MCF 10A (cell line): ENCODE measurements around the gene ASRGL1. TPM values are rescaled to one million over a fixed set of nuclear protein-coding genes. Genes with fewer than 3 reads are reported as not detected.

Source experiments
- BruUV-seq: library from RNA; stranded (reverse); fragments of 400-500 nt; replicated peaks from 2 replicates; lab custom pipeline; 2021; lab: Mats Ljungman, UMichigan
- CTCF ChIA-PET: fragments of 300-600 bp; sonication (Branson Sonifier 250); formaldehyde crosslinking; extraction: SDS; loops from one replicate; lab custom pipeline; 2021; ENCODE audit warnings: antibody characterized with exemption, inconsistent platforms; lab: Yijun Ruan, JAX
- POLR2A ChIA-PET: fragments of 300-600, 350-650 bp; sonication (Branson Sonifier 250); formaldehyde crosslinking; extraction: SDS; loops from one replicate; lab custom pipeline; 2020; ENCODE audit warnings: antibody characterized with exemption, inconsistent platforms; lab: Yijun Ruan, JAX
- DNase-seq: peaks from one replicate; pipeline ENCODE4 v3.0.0-alpha.2; 2018; ENCODE audit not compliant: unreplicated experiment
- H3K27ac Mint-ChIP-seq: one replicate; pipeline ENCODE4 v1.8.0; 2022; ENCODE audit warnings: mild to moderate bottlenecking, low read depth, mixed read lengths; ENCODE audit not compliant: unreplicated experiment
- H3K27me3 Mint-ChIP-seq: one replicate; pipeline ENCODE4 v1.8.0; 2022; ENCODE audit warnings: mixed read lengths; ENCODE audit not compliant: insufficient read depth, unreplicated experiment
- H3K36me3 Mint-ChIP-seq: one replicate; pipeline ENCODE4 v1.8.0; 2022; ENCODE audit warnings: mild to moderate bottlenecking, moderate library complexity, mixed read lengths; ENCODE audit not compliant: insufficient read depth, unreplicated experiment
- H3K4me1 Mint-ChIP-seq: one replicate; pipeline ENCODE4 v1.8.0; 2022; ENCODE audit warnings: mixed read lengths; ENCODE audit not compliant: insufficient read depth, unreplicated experiment
- H3K4me3 Mint-ChIP-seq: one replicate; pipeline ENCODE4 v1.8.0; 2022; ENCODE audit warnings: mild to moderate bottlenecking, moderate library complexity, mixed read lengths; ENCODE audit not compliant: unreplicated experiment
- H3K9me3 Mint-ChIP-seq: one replicate; pipeline ENCODE4 v1.8.0; 2022; ENCODE audit warnings: mixed read lengths; ENCODE audit not compliant: unreplicated experiment
- intact Hi-C: fragments of 100-400 bp; cut with micrococcal nuclease; formaldehyde crosslinking; loops from 2 replicates; pipeline ENCODE4 v1.14.1; 2022
- total RNA-seq: library from RNA; stranded (reverse); gene quantifications from 2 replicates; pipeline ENCODE4 v1.2.3, GENCODE V29; 2022
- TF ChIP-seq, protein P1 (sequence below): fragments of 200-600 bp; IDR thresholded peaks from one replicate; pipeline ENCODE4 v1.8.0; 2022; ENCODE audit warnings: antibody characterized with exemption, mild to moderate bottlenecking; ENCODE audit not compliant: unreplicated experiment

The ASRGL1 gene
- total RNA-seq, 1 experiment from 2014 or later = 0.65 TPM

DNA sequence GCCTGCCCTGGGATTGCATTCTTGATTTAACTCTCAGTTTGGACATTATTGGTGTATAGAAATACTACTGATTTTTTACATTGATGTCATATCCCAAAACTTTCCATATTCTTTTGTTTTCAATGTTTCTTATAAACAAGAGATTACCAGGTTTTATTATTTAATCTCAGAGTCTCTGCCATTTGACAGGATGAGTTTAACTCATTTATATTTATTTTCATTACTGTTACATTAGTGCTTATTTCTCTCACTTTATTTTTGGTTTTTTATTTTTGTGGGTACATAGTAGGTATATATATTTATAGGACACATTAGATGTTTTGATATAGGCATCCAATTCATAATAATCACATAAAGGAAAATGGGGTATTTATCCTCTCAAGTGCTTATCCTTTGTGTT is 29.3 kb upstream of the ASRGL1 start:
- intact Hi-C loops = no loop called here
- no peak overlapping the region for H3K4me3 Mint-ChIP-seq
- peaks cover 55% of the 10 kb centered on the region for H3K27me3 Mint-ChIP-seq
- no peaks in the 10 kb centered on the region for H3K36me3 Mint-ChIP-seq
- no peak overlapping the region for H3K27ac Mint-ChIP-seq
- ChIA-PET POLR2A (no interaction called here), CTCF (no interaction called here)
- H3K4me1 Mint-ChIP-seq = peaks cover 6% of the 10 kb centered on the region
- no peak for DNase-seq
- no TSS peak for BruUV-seq
- peaks cover 7% of the 10 kb centered on the region for H3K9me3 Mint-ChIP-seq
- TF ChIP-seq, protein P1, sequence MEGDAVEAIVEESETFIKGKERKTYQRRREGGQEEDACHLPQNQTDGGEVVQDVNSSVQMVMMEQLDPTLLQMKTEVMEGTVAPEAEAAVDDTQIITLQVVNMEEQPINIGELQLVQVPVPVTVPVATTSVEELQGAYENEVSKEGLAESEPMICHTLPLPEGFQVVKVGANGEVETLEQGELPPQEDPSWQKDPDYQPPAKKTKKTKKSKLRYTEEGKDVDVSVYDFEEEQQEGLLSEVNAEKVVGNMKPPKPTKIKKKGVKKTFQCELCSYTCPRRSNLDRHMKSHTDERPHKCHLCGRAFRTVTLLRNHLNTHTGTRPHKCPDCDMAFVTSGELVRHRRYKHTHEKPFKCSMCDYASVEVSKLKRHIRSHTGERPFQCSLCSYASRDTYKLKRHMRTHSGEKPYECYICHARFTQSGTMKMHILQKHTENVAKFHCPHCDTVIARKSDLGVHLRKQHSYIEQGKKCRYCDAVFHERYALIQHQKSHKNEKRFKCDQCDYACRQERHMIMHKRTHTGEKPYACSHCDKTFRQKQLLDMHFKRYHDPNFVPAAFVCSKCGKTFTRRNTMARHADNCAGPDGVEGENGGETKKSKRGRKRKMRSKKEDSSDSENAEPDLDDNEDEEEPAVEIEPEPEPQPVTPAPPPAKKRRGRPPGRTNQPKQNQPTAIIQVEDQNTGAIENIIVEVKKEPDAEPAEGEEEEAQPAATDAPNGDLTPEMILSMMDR = no peak

DNA sequence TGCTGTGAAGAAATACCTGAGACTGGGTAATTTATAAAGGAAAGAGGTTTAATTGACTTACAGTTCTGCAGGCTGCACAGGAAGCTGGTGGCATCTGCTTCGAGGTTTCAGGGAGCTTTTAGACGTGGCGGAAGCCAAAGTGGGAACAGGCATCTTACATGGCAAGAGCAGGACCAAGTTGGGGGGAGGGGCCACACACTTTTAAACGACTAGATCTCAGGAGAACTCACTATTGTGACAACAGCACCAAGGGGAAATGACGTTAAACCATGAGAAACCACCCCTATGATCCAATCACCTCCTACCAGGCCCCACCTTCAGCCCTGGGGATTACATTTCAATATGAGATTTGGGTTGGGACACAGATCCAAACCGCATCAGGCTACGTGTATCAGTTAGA is 27.3 kb upstream of the ASRGL1 start:
- ChIA-PET POLR2A (no interaction called here), CTCF (interaction anchor here (0.6 to 3.6 kb wide), 12 partner anchors 12 to 568 kb away, joined by 3 to 44 read pairs (median 4); no protein-coding TSS in a partner anchor)
- no peak overlapping the region for H3K4me3 Mint-ChIP-seq
- DNase-seq = no peak
- intact Hi-C loops = no loop called here
- H3K9me3 Mint-ChIP-seq = peaks cover 7% of the 10 kb centered on the region
- TF ChIP-seq, protein P1 = no peak
- H3K27ac Mint-ChIP-seq = no peak overlapping the region
- H3K36me3 Mint-ChIP-seq = no peaks in the 10 kb centered on the region
- BruUV-seq = no TSS peak
- peaks cover 69% of the 10 kb centered on the region for H3K27me3 Mint-ChIP-seq
- peaks cover 6% of the 10 kb centered on the region for H3K4me1 Mint-ChIP-seq

DNA sequence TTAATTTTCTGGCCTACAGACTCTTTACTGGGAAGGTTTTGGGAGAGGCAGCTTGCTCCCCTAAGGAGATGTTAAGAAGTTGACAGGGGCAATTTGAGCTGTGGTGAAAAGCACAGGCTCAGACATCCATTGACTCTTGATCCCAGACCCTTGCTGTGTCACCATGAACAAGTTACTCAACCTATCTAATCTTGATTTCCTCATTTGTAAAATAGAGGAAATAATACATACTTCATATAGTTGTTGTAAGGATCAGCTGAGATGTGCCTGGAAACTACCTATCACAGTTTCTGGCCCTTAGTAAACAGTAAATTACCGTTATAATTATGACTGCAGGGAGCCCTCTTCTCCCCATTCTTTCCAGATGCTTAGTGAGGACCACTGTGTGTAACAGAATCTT is 21.8 kb upstream of the ASRGL1 start:
- Mint-ChIP-seq H3K27ac (no peak overlapping the region), H3K4me1 (no peaks in the 10 kb centered on the region), H3K36me3 (no peaks in the 10 kb centered on the region), H3K9me3 (no peaks in the 10 kb centered on the region), H3K4me3 (no peak overlapping the region), H3K27me3 (peaks cover 88% of the 10 kb centered on the region)
- POLR2A ChIA-PET = no interaction called here
- TF ChIP-seq, protein P1 = no peak
- BruUV-seq = no TSS peak
- intact Hi-C loops = no loop called here
- DNase-seq = no peak
- CTCF ChIA-PET = interaction anchor here (0.6 to 2.0 kb wide), 2 partner anchors 28 to 144 kb away, joined by 4 to 6 read pairs; no protein-coding TSS in a partner anchor

DNA sequence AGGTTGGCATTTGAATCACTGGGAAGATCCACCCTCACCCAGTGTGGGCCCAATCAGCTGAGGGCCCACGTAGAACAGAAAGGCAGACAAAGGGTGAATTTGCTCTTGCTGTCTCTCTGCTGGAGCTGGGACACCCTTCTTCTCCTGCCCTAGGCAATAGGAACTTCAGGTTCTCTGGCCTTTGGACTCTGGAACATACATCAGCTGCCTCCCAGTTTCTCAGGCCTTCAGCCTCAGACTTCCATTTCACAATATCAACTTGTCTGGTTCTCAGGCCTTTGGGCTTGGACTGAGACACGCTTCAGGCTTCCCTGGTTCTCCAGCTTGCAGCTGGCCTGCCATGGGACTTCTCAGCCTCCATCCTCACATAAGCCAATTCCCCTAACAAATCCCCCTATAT is 14.7 kb upstream of the ASRGL1 start:
- Mint-ChIP-seq H3K9me3 (no peaks in the 10 kb centered on the region), H3K27ac (no peak overlapping the region), H3K36me3 (no peaks in the 10 kb centered on the region), H3K4me3 (no peak overlapping the region), H3K27me3 (peaks cover 34% of the 10 kb centered on the region), H3K4me1 (no peaks in the 10 kb centered on the region)
- BruUV-seq = no TSS peak
- ChIA-PET CTCF (interaction anchor here (0.6 to 1.5 kb wide), 5 partner anchors 9 to 1253 kb away, joined by 3 to 6 read pairs (median 4); no protein-coding TSS in a partner anchor), POLR2A (no interaction called here)
- intact Hi-C loops = no loop called here
- TF ChIP-seq, protein P1 = no peak
- DNase-seq = no peak
